Measurements from ENCODE around the gene FOXP1.

The FOXP1 gene

DNA sequence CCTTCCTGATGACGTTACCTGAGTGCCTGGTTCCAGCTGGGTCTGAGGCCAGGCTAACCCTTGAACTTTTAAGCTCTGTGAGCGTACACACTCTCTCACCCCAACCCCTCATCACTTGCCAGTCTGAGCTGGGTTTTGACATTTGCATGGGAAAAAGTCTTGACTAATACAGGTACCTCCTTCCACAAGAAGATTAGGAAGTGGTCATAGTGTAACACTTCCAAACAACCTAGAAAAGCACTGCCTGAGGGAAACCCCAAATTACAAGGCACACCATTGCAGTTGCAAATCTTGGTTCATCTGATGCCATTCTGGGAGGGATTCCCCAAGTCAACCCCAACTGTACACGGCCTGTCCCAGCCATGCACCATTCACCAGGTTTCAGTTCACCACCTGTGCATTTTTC is 499.8 kb downstream of the FOXP1 start:
- DNase-seq: no peak

GRCh38 chr3:71082833-71083232 is 500.7 kb downstream of the FOXP1 start:
- DNase-seq: no peak

- DNase-seq: no peak
These were observed 502.9 kb downstream of the FOXP1 start for GRCh38 chr3:71080517-71081083.

DNA sequence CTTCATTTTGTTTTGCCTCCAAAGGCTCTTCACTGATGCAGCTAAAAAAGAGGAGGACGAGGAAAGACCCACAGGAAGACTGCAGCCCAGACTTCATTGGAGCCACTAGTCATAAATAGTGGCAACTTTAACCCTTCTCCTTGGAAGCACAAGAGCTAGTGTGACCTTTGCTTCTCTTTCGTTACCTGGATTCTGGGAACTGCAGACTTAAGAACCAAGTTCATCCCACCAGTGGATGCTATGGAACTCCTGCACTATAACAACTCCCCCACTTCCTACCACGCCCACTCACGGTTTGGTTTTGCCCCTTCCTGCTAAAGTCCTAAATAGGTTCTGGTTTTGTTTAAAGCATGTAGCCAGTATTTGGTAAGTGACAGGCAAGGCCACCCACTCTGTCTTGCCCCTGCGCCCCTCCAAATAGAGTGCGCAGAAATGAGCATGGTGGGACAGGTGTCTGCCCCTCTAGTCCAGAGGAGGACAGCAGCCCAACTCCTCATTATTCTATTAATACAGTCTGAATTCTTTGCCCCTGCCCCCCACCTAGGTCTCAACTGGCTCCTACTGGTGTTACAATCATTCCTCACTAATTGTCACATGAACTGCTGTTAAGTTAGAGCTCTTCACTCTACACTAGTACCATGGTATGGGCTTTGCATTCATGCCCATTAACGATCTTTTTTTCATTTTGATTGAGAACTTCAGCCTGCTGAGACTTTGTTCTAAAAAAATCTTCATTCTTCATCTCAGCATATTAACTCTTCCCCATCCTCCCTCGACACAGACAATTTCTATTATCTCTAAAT is 504.6 kb downstream of the FOXP1 start:
- DNase-seq: no peak

- no peak for DNase-seq
These were observed 505.3 kb downstream of the FOXP1 start for GRCh38 chr3:71078199-71078598.

- DNase-seq: no peak
These were observed 506.5 kb downstream of the FOXP1 start for GRCh38 chr3:71077070-71077469.

DNA sequence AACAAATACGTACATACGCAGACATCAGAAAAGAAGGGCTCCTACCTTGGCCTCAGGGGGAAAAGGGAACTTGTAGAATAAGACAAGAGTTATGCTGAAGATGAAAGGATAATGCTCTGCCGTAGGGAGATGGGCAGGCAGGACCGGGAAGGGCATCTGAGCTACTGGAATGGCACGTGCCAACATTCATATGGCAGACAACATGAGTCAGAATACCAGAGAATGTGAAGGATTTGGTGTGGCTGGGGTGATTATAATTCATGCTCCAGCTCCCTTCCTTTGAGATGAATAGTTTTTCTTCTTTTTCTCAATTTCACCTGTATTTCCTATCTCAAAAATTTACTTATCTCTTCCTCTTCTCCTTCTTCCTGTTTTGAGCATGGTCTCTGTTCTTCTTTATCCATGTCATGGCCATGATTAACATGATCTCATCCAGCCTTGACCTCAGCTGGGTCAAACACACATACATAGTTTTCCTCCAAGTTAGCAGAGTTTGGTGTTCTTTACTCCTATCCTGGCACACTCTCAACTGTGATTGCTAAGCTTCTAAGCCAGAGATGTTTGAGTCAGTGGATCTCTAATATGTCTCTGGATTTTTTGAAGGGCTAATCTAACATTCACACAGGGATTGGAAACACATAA is 507.0 kb downstream of the FOXP1 start:
- no peak for DNase-seq

GRCh38 chr3:71075494-71075893 is 508.0 kb downstream of the FOXP1 start:
- DNase-seq: no peak

- DNase-seq: no peak
These were observed 509.1 kb downstream of the FOXP1 start for GRCh38 chr3:71074423-71074822.

GRCh38 chr3:71072986-71073385 is 510.5 kb downstream of the FOXP1 start:
- no peak for DNase-seq

DNA sequence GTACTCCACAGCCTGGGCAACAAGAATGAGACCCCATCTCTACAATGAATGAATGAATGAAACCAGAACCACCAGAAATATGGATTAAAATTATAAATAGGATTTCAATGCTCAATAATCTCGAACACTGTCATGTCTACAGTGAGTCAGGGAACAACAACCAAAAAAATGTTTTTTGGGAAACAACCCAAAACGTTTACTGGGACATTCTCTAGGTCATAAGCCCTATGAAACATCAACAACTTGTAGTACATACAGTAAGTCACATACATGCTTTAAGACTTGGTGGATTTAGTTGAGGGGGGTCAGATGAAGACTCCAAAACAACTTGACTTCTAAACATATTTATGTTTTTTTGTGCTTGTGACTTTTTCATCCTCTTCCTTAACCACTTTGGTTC is 511.2 kb downstream of the FOXP1 start:
- no peak for DNase-seq

GRCh38 chr3:71070497-71071463 is 512.7 kb downstream of the FOXP1 start:
- DNase-seq: no peak

- DNase-seq: peak; percentile 75
These were observed 513.7 kb downstream of the FOXP1 start for GRCh38 chr3:71069797-71070196.

GRCh38 chr3:71067977-71068654 is 515.4 kb downstream of the FOXP1 start:
- no peak for DNase-seq

- peak; percentile 60 for DNase-seq
These were observed 516.7 kb downstream of the FOXP1 start for GRCh38 chr3:71066849-71067261.

GRCh38 chr3:71066356-71066755 is 517.2 kb downstream of the FOXP1 start:
- no peak for DNase-seq

DNA sequence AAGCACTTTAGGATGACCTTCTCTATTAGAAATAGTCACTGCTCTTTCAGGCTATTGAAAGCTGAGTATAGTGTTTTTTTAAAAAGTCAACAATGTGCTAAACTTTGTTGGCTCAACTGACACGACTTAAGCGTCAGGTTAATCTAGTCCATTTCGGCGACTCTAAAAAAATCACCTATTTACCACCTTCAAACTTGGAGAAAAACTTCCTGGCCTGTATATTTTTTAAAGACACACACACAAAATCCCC is 517.8 kb downstream of the FOXP1 start:
- DNase-seq: no peak

GRCh38 chr3:71064956-71065763 is 518.4 kb downstream of the FOXP1 start:
- peak; percentile 68 for DNase-seq

- peak; percentile 74 for DNase-seq
These were observed 519.1 kb downstream of the FOXP1 start for GRCh38 chr3:71064291-71064955.

- peak; percentile 64 for DNase-seq
These were observed 519.7 kb downstream of the FOXP1 start for GRCh38 chr3:71063773-71064290.

All from stimulated activated CD8-positive, alpha-beta memory T cell treated with anti-CD3 and anti-CD28 coated beads, Interleukin-4, amount 100 ng/mL, for 48 hours (primary cell).